ENCODE data around the gene OXTR.

Gene OXTR

DNA sequence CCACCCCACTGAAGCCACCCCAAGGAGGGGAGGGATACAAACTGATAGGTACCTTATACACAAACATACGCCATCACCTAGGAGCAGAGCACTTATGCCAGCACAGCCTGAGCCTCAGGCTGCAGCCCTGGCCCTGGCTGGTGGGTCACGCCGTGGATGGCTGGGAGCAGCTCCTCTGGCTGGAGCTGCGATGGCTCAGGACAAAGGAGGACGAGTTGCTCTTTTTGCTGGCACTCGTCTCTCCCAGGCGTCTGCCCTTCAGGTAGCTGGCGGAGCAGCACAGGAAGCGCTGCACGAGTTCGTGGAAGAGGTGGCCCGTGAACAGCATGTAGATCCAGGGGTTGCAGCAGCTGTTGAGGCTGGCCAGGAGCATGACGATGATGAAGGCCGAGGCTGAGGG is 16.6 kb downstream of the OXTR start:
- no peak for TF ChIP-seq CTCF (conservative IDR thresholded peaks at IDR 0.05)
- no peak overlapping the region for H3K27ac ChIP-seq

- no peak overlapping the region for H3K27ac ChIP-seq
- TF ChIP-seq CTCF (conservative IDR thresholded peaks at IDR 0.05), result no peak
Observed at GRCh38 chr3:8749316-8749715, 20.1 kb downstream of the OXTR start.

DNA sequence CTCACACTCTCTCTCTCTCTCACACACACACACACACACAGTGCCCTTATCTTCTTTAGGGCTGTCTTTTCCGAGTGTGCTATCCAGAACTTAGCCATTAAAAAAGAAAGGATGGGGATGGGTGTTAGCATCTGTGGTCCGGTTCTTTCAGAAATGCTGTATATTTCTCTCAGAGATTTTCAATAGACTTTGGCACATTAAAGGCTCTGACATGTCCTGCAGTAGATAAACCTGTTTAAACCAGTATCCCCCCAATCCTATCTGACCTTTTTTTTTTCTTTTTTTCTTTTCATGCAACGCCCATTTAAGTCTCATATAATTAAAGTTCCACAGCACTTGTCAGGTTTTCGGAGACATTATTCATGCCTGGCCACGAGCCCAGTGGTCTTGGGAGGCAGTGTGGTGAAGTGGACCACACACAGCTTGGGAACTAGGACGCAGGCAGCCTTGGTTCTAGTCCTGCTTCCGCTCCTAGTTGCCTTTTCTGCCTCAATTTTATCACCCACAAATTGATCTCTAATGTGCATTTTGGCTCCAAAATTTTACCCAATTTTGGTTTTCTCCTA is 22.6 kb downstream of the OXTR start:
- no peak overlapping the region for H3K27ac ChIP-seq
- no peak for TF ChIP-seq CTCF (conservative IDR thresholded peaks at IDR 0.05)

DNA sequence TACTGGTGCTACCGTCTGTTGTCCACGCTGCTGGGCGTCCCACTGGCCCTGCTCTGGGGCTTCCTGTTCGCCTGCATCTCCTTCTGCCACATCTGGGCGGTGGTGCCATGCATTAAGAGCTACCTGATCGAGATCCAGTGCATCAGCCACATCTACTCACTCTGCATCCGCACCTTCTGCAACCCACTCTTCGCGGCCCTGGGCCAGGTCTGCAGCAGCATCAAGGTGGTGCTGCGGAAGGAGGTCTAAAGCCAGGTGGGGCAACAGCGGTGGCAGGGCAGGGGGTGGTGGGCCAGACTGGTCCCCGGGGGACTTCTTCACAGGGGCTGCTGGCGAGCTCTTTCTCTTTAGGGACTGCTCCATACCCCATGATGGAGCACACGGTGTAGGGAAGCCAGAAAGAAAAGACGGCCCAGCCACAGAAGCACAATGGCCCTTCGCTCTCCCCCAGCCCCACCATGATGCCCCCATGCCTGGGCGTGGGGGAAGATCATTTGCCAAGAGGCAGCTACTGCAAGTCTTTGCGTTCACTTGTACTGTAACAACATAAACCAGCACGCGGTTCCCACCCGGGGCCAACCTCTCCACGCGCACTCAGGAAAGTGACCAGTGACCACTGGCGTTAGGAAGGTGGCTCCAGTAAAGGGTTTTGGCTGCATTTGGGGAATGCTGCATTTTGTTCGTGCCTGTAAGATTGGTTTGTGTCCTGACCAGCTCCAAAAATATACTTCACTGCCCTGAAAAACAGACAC is 23.6 kb downstream of the OXTR start:
- no peak for TF ChIP-seq CTCF (conservative IDR thresholded peaks at IDR 0.05)
- H3K27ac ChIP-seq, result no peak overlapping the region

GRCh38 chr3:8743911-8744310 is 25.5 kb downstream of the OXTR start:
- peak overlapping the region; percentile 20 for H3K27ac ChIP-seq
- TF ChIP-seq CTCF (conservative IDR thresholded peaks at IDR 0.05), result no peak

- no peak for TF ChIP-seq CTCF (conservative IDR thresholded peaks at IDR 0.05)
- H3K27ac ChIP-seq, result peak overlapping the region; percentile 20
Observed at GRCh38 chr3:8743021-8743601, 26.3 kb downstream of the OXTR start.

DNA sequence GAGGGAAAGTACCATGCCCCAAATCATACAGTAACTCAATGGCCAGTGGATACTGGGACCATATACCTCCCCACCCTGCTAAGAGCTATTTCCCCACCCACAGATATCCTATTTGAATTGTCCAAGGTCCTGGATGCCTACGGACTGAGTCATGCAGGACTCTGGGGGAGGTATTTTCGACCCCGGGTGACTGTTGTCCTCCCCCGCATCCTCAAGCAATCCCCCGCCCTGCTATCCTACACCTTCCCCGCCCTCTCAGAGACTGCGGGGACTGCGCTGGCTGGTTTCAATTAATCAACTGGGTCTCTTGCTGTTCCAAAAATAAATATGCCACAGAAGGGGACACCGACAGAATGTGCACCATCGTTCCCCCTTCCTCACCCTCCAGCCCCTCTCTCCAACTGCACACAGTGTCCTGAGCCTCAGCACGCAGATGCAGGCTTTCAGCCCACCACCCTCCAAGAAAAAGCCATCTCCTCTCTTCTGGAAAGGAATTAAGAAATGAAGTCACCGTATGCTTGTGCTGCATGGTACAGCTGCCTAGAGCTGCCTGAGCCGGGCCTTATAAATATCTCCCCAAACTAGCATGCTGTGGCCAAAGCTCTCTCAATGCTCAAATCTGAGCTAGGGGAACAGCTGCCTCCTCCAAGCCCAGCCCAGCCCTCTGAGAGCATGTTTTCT is 27.7 kb downstream of the OXTR start:
- H3K27ac ChIP-seq, result no peak overlapping the region
- no peak for TF ChIP-seq CTCF (conservative IDR thresholded peaks at IDR 0.05)
